ENCODE data around the gene USP24.
A peak's percentile ranks its signal among the peaks of the same experiment; 100 is the strongest.

The USP24 gene, protein sequence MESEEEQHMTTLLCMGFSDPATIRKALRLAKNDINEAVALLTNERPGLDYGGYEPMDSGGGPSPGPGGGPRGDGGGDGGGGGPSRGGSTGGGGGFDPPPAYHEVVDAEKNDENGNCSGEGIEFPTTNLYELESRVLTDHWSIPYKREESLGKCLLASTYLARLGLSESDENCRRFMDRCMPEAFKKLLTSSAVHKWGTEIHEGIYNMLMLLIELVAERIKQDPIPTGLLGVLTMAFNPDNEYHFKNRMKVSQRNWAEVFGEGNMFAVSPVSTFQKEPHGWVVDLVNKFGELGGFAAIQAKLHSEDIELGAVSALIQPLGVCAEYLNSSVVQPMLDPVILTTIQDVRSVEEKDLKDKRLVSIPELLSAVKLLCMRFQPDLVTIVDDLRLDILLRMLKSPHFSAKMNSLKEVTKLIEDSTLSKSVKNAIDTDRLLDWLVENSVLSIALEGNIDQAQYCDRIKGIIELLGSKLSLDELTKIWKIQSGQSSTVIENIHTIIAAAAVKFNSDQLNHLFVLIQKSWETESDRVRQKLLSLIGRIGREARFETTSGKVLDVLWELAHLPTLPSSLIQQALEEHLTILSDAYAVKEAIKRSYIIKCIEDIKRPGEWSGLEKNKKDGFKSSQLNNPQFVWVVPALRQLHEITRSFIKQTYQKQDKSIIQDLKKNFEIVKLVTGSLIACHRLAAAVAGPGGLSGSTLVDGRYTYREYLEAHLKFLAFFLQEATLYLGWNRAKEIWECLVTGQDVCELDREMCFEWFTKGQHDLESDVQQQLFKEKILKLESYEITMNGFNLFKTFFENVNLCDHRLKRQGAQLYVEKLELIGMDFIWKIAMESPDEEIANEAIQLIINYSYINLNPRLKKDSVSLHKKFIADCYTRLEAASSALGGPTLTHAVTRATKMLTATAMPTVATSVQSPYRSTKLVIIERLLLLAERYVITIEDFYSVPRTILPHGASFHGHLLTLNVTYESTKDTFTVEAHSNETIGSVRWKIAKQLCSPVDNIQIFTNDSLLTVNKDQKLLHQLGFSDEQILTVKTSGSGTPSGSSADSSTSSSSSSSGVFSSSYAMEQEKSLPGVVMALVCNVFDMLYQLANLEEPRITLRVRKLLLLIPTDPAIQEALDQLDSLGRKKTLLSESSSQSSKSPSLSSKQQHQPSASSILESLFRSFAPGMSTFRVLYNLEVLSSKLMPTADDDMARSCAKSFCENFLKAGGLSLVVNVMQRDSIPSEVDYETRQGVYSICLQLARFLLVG (N-terminal part only)

DNA sequence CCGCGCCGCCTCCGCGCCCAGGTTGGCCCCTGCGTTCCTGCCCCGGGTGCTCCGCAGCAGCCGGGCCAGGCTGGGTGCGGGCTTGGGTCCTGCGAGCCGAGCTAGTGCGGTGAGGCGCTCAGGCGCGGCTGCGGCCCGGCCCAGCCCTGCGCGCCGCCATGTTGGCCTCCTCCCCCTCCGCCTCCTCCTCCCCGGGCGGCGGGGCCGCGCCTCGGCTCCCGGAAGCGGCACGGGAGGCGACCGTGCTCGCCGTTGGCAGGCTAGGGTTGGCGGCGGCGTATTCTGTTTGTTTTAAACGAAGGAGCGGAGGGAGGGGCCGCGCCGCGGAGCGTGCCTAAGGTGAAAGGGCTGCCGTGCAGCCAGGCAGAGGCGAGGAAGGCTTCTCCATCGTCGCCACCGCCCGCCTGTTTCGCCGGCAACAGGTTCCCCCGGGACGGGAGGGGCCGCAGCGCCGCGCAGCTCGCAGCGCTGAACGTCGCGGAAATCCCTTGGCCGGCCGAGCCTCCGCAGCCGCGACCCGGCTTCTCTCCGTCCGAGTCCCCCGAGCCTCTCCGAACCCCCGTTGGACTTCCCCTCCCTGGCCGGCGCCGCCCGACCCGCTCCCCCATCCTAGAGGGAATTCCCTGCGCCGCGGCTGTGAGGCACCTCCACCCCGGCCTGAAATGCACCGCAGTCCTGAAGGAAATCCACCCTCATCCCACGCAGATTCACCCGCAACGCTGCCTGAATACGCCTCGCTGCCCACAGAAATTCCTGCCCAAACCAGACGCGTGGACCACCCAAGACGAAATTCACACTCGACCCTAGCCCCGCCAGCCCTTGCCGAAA lies at the start of gene USP24:
USP24 (minus strand) TSS at position 171 of the 828 bp plus-strand sequence. CDS start 251 bp downstream, outside the sequence.
- H3K4me3 ChIP-seq (ENCODE audit: low read length) = peak within 1 kb of the TSS; percentile 78
- TF ChIP-seq, protein P1, sequence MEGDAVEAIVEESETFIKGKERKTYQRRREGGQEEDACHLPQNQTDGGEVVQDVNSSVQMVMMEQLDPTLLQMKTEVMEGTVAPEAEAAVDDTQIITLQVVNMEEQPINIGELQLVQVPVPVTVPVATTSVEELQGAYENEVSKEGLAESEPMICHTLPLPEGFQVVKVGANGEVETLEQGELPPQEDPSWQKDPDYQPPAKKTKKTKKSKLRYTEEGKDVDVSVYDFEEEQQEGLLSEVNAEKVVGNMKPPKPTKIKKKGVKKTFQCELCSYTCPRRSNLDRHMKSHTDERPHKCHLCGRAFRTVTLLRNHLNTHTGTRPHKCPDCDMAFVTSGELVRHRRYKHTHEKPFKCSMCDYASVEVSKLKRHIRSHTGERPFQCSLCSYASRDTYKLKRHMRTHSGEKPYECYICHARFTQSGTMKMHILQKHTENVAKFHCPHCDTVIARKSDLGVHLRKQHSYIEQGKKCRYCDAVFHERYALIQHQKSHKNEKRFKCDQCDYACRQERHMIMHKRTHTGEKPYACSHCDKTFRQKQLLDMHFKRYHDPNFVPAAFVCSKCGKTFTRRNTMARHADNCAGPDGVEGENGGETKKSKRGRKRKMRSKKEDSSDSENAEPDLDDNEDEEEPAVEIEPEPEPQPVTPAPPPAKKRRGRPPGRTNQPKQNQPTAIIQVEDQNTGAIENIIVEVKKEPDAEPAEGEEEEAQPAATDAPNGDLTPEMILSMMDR (IDR thresholded peaks at IDR 0.05; ENCODE audit: insufficient read depth, low read depth, low read length, missing control alignments) = no peak
- peak; percentile 83 for DNase-seq (ENCODE audit: low read depth)

DNA sequence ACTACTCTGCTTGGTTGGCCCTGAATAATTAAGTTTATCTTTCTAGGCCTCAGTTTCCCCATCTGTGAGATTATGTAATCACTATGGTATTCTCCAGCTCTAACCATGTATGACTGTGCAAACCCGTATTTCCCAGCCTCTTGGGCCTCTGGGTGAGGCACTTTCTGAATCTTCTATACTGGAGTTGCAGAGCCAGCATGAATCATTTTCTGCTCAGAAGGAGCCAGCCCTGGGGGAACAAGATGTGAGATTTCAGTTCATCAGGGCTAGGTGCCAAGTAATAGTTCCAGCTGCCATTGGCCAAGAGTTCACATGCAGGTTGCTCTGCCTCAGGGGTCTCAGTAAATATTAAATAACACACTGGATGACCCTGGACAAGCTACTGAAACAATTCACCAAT lies 47.7 kb upstream of the USP24 start:
- TF ChIP-seq, protein P1 (IDR thresholded peaks at IDR 0.05; ENCODE audit: insufficient read depth, low read depth, low read length, missing control alignments) = no peak
- no peak overlapping the region for H3K4me3 ChIP-seq (ENCODE audit: low read length)
- peak; percentile 95 for DNase-seq (ENCODE audit: low read depth)

DNA sequence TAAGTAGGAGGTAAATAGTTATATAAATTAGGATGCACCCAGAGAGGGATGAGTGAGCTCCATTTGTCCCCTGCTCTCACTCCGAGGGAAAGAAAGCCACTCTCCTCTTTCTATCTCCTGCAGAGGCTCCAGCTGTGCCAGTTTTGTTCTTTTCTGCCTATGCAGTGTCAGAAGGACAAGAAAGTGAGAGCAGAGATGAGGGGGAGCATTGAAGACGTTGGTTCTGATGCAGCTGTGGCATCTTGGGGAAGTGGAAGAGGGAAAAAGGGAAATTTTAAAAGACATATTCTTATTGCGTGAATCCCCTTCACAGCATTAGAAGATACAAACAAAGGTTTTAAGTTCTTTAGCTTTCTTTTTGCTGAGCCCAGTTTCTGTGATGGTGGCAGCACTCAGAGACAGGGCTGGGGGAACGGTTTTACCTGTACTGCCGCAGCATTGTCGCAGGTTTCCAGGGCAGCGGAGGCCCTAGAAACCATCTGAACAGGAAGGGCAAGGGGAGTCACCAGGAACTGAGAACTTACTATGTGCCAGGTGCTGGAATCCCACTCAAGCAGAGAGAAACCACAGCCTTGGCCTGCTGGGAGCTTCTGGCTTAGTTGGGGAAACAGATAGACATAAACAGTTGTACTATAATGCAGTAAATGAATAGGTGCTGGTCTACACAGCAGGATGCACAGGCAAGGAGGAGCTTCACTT lies 44.9 kb upstream of the USP24 start:
- TF ChIP-seq, protein P1 (IDR thresholded peaks at IDR 0.05; ENCODE audit: insufficient read depth, low read depth, low read length, missing control alignments) = no peak
- no peak overlapping the region for H3K4me3 ChIP-seq (ENCODE audit: low read length)
- no peak for DNase-seq (ENCODE audit: low read depth)

DNA sequence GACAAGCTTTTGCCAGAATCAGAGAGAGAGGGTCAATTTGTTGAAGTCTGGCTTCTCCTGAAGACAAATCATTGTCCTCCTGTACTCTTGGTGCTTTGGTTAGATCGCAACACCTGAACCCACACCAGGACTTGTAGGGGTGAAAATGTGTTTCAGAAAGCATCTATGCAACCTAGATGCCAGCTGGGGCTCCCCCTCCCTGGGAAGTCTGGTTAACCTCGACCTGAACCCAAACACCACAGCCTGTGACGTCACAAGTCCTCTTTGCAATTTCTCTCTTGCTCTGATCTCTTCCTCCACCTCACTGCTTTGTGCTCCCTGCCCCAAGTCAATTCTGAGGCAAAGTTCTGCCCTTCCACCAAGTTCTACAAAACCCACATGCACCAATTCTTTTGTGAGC lies 42.8 kb upstream of the USP24 start:
- TF ChIP-seq, protein P1 (IDR thresholded peaks at IDR 0.05; ENCODE audit: insufficient read depth, low read depth, low read length, missing control alignments) = no peak
- H3K4me3 ChIP-seq (ENCODE audit: low read length) = no peak overlapping the region
- DNase-seq (ENCODE audit: low read depth) = no peak

GRCh38 chr1:55255901-55256300 lies 40.7 kb upstream of the USP24 start:
- TF ChIP-seq, protein P1 (IDR thresholded peaks at IDR 0.05; ENCODE audit: insufficient read depth, low read depth, low read length, missing control alignments) = no peak

More at GRCh38 chr1:55255901-55256300, 40.7 kb upstream of the USP24 start:
- H3K4me3 ChIP-seq (ENCODE audit: low read length) = no peak overlapping the region
- DNase-seq (ENCODE audit: low read depth) = no peak

Data from epithelial cell of esophagus (primary cell).